ENCODE data around the gene FAM177A1. TPM values are rescaled to one million over a fixed set of nuclear protein-coding genes. Genes with fewer than 3 reads are reported as not detected.

FAM177A1 gene, protein sequence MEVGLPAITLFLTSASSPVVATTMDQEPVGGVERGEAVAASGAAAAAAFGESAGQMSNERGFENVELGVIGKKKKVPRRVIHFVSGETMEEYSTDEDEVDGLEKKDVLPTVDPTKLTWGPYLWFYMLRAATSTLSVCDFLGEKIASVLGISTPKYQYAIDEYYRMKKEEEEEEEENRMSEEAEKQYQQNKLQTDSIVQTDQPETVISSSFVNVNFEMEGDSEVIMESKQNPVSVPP
- polyA plus RNA-seq (2011; rRNA removed) (44.1 and 54.0 TPM in 2 replicates), polyA minus RNA-seq (2011; rRNA and poly(A)+ RNA removed) (10.8 and 18.9 TPM in 2 replicates)

DNA sequence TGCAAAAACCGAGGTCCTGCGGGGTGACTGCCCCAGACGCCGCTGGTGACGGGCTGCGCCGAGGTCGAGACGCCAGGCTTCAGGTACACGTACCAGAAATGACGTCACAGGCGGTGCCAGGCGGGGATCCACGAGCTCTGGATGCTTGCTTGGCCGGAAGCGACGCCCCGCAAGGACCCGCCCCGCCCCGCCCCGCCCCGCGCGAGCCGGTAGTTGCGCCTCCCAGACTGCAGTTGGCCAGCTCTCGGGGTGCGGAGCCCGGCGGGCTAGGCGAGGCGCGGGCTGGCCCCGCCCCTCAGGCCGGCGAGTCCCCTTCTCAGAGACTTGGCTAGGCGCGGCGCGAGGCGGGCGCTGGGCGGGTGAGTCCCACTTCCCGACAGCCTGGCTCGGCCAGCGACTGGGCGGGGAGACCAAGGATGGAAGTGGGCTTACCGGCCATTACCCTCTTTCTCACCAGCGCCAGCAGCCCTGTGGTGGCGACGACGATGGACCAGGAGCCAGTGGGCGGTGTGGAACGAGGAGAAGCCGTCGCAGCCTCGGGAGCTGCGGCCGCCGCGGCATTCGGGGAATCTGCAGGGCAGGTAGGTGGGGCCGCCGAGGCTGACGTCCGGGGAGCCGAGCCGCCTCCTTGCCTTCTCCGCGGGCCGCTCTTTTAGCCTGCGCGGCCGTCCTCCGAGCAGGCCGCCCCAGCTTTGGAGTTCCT lies at the start of gene FAM177A1:
Gene FAM177A1 (plus strand): TSS at position 225 of the 703 bp plus-strand sequence. CDS start 192 bp downstream, at position 417.
- H3K4me3 ChIP-seq (ENCODE audit: low read depth, low read length), result peak within 1 kb of the TSS; percentile 91
- no peaks in the 10 kb centered on the region for H3K9me3 ChIP-seq (ENCODE audit: control insufficient read depth, insufficient read depth, low read length)
- no peaks in the 10 kb centered on the region for H3K27me3 ChIP-seq (ENCODE audit: control insufficient read depth, insufficient read depth, low read length)
- DNase-seq (ENCODE audit: low read depth, low spot score), result peak; percentile 80
- CTCF ChIA-PET, result interaction anchor here (0.7 kb wide), 1 partner anchor 376 kb away, joined by 3 read pairs; no protein-coding TSS in a partner anchor
- H3K27ac ChIP-seq (ENCODE audit: low read depth, low read length), result peak within 1 kb of the TSS; percentile 96
- POLR2A ChIA-PET, result interaction anchor here (0.5 to 1.8 kb wide), 13 partner anchors 10 to 358 kb away, joined by 3 to 8 read pairs (median 4); partner anchors contain the start of genes BAZ1A, NFKBIA and PSMA6
- TF ChIP-seq, protein P1, sequence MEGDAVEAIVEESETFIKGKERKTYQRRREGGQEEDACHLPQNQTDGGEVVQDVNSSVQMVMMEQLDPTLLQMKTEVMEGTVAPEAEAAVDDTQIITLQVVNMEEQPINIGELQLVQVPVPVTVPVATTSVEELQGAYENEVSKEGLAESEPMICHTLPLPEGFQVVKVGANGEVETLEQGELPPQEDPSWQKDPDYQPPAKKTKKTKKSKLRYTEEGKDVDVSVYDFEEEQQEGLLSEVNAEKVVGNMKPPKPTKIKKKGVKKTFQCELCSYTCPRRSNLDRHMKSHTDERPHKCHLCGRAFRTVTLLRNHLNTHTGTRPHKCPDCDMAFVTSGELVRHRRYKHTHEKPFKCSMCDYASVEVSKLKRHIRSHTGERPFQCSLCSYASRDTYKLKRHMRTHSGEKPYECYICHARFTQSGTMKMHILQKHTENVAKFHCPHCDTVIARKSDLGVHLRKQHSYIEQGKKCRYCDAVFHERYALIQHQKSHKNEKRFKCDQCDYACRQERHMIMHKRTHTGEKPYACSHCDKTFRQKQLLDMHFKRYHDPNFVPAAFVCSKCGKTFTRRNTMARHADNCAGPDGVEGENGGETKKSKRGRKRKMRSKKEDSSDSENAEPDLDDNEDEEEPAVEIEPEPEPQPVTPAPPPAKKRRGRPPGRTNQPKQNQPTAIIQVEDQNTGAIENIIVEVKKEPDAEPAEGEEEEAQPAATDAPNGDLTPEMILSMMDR (IDR thresholded peaks at IDR 0.05; ENCODE audit: low read depth, low read length), result no peak

DNA sequence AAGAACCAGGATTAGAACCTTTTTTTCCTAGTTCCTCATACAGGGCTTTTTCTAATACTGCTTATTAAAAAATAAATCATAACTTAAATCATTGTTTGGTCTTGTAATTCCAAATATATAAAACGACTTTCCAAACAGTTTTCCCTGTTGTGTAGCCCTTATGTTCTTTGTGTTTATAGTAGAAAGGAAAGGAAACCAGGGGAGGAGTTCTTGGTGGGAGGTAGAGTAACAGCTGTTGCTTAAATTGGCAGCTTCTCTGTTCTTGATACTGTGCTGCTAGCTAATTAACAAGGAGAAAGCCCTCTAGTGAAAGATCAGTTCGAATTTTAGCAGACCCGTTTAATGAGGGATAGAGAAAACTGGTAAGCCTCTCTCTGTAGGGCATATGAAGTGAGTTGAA lies 48.3 kb upstream of the FAM177A1 start:
- no peaks in the 10 kb centered on the region for H3K27me3 ChIP-seq (ENCODE audit: control insufficient read depth, insufficient read depth, low read length)
- no peak overlapping the region for H3K27ac ChIP-seq (ENCODE audit: low read depth, low read length)
- TF ChIP-seq, protein P1 (IDR thresholded peaks at IDR 0.05; ENCODE audit: low read depth, low read length), result no peak
- no peak overlapping the region for H3K4me3 ChIP-seq (ENCODE audit: low read depth, low read length)
- H3K9me3 ChIP-seq (ENCODE audit: control insufficient read depth, insufficient read depth, low read length), result no peaks in the 10 kb centered on the region
- no peak for DNase-seq (ENCODE audit: low read depth, low spot score)
- POLR2A ChIA-PET, result no interaction called here
- CTCF ChIA-PET, result interaction anchor here (0.6 kb wide), 2 partner anchors 27 to 294 kb away, joined by 4 read pairs; no protein-coding TSS in a partner anchor

DNA sequence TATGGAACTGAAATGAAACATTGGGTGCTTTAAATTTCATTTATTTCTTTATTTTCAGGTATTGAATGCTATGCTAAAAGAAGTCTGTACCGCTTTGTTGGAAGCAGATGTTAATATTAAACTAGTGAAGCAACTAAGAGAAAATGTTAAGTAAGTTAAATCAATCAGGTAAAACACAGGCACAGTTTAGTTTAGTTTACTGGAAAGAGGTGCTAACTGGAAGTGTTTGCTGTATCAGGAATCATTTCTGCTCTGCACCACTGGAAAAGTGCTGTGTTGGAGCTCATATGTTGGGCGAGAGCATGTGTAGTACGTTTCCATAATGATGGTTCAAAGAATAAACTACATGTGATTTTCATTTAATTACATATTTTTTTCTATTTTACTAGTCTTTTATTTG lies 46.6 kb upstream of the FAM177A1 start:
- Histone ChIP-seq H3K4me3 (ENCODE audit: low read depth, low read length) (no peak overlapping the region), H3K27ac (ENCODE audit: low read depth, low read length) (no peak overlapping the region), H3K27me3 (ENCODE audit: control insufficient read depth, insufficient read depth, low read length) (no peaks in the 10 kb centered on the region), H3K9me3 (ENCODE audit: control insufficient read depth, insufficient read depth, low read length) (no peaks in the 10 kb centered on the region)
- TF ChIP-seq, protein P1 (IDR thresholded peaks at IDR 0.05; ENCODE audit: low read depth, low read length), result no peak
- no peak for DNase-seq (ENCODE audit: low read depth, low spot score)
- ChIA-PET POLR2A (no interaction called here), CTCF (no interaction called here)

DNA sequence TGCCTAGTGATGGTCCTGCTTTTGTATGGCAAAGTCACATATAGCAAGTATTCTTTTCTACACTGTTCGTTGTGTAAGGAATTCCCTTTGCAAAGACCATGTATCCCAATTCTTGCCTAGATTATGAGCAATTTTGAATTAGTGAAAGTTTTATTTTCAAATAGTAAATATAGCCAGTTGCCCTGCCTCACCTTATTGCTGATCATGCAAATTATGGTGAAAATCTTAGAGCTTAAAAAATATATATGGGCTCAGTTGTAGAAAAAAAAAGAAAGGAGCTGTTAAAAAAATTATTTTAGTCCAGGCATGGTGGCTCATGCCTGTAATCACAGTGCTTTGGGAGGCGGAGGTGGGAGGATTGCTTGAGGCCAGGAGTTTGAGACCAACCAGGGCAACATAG lies 44.5 kb upstream of the FAM177A1 start:
- no peak overlapping the region for H3K4me3 ChIP-seq (ENCODE audit: low read depth, low read length)
- no peaks in the 10 kb centered on the region for H3K27me3 ChIP-seq (ENCODE audit: control insufficient read depth, insufficient read depth, low read length)
- no peaks in the 10 kb centered on the region for H3K9me3 ChIP-seq (ENCODE audit: control insufficient read depth, insufficient read depth, low read length)
- no peak overlapping the region for H3K27ac ChIP-seq (ENCODE audit: low read depth, low read length)
- ChIA-PET CTCF (interaction anchor here (0.7 kb wide), 1 partner anchor 408 kb away, joined by 4 read pairs; no protein-coding TSS in a partner anchor), POLR2A (interaction anchor here (1.0 kb wide), 1 partner anchor 44 kb away, joined by 4 read pairs; the partner anchor contains the start of gene FAM177A1)
- DNase-seq (ENCODE audit: low read depth, low spot score), result no peak
- TF ChIP-seq, protein P1 (IDR thresholded peaks at IDR 0.05; ENCODE audit: low read depth, low read length), result no peak

DNA sequence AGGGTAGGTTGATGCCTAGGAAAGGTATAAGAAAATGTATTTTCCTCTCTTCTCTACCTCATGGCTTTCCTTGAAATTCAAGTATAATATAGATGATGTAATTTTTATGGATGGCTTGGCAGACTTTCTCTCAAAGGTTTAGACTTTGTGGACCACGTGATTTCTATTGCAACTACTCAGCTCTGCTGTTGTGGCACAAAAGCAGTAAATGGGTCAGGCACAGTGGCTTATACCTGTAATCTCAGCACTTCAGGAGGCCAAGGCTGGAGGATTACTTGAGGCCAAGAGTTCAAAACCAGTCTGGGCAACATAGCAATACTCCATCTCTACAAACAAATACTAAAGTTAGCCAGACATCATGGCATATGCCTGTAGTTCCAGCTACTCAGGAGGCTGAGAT lies 41.2 kb upstream of the FAM177A1 start:
- no peak overlapping the region for H3K4me3 ChIP-seq (ENCODE audit: low read depth, low read length)
- peak overlapping the region; percentile 11 for H3K27ac ChIP-seq (ENCODE audit: low read depth, low read length)
- ChIA-PET POLR2A (no interaction called here), CTCF (no interaction called here)
- no peak for DNase-seq (ENCODE audit: low read depth, low spot score)
- H3K9me3 ChIP-seq (ENCODE audit: control insufficient read depth, insufficient read depth, low read length), result no peaks in the 10 kb centered on the region
- TF ChIP-seq, protein P1 (IDR thresholded peaks at IDR 0.05; ENCODE audit: low read depth, low read length), result no peak
- no peaks in the 10 kb centered on the region for H3K27me3 ChIP-seq (ENCODE audit: control insufficient read depth, insufficient read depth, low read length)
